SK-N-MC (cell line): ENCODE measurements around the gene PTPN14.

Experiments used
- EZH2 ChIP-seq: fragments of 200-600 bp; sonication (generic); IDR thresholded peaks from one replicate; pipeline ENCODE4 v1.6.1; 2017; ENCODE audit warnings: antibody characterized with exemption
- FOXP2 ChIP-seq: optimal IDR thresholded peaks from 2 replicates; pipeline ENCODE3; 2011; ENCODE audit warnings: mild to moderate bottlenecking, moderate library complexity; ENCODE audit not compliant: insufficient read depth; ENCODE audit errors: extremely low read length, control extremely low read depth
- POLR2AphosphoS5 ChIP-seq: IDR thresholded peaks from 2 replicates; pipeline ENCODE4 v1.6.1; 2012; ENCODE audit warnings: mild to moderate bottlenecking, low read depth, low read length, borderline replicate concordance

- TF ChIP-seq EZH2: no peak
- no peak for TF ChIP-seq POLR2AphosphoS5
- no peak for TF ChIP-seq FOXP2
Observed at GRCh38 chr1:214540324-214540723, 11.1 kb downstream of the PTPN14 start.
